GM23338 (cell line): ENCODE data around the gene DAD1. TPM values are rescaled to one million over a fixed set of nuclear protein-coding genes. Genes with fewer than 3 reads are reported as not detected.
A peak's percentile ranks its signal among the peaks of the same experiment; 100 is the strongest.
"Not testable (repeated sequence)": the region's sequence is repeated elsewhere in the genome, so short reads cannot be mapped to it uniquely, and the experiment has no call there.

Experiments used
- ATAC-seq: fragments of 200-7000 bp; cut with Tn5 transposase; 3 replicates; pipeline ENCODE4 v1.9.1; 2020
- DNase-seq: peaks from one replicate; pipeline ENCODE4 v3.0.0-alpha.2; 2015; ENCODE audit warnings: low spot score
- H2AFZ ChIP-seq: fragments of 200-600 bp; sonication (generic); 2 replicates; pipeline ENCODE4 v1.8.0; 2016; ENCODE audit warnings: antibody characterized with exemption, mild to moderate bottlenecking, moderate library complexity
- H3F3A ChIP-seq: fragments of 200-600 bp; sonication (generic); replicated peaks from 2 replicates; pipeline ENCODE4 v1.8.0; 2017; ENCODE audit warnings: antibody characterized with exemption, mixed run types, low read depth
- H3K27ac ChIP-seq: fragments of 200-600 bp; sonication (generic); 2 replicates; pipeline ENCODE4 v1.6.1; 2016; ENCODE audit warnings: low read depth
- H3K27me3 ChIP-seq: fragments of 200-600 bp; sonication (generic); 2 replicates; pipeline ENCODE4 v1.8.0; 2016; ENCODE audit warnings: mild to moderate bottlenecking, mixed run types, moderate library complexity; ENCODE audit not compliant: insufficient read depth
- H3K36me3 ChIP-seq: fragments of 200-600 bp; sonication (generic); 2 replicates; pipeline ENCODE4 v1.8.0; 2016; ENCODE audit warnings: mild to moderate bottlenecking; ENCODE audit not compliant: insufficient read depth
- H3K4me1 ChIP-seq: fragments of 200-600 bp; sonication (generic); 2 replicates; pipeline ENCODE4 v1.8.0; 2016; ENCODE audit warnings: mild to moderate bottlenecking, moderate library complexity; ENCODE audit not compliant: insufficient read depth
- H3K4me2 ChIP-seq: fragments of 200-600 bp; sonication (generic); 2 replicates; pipeline ENCODE4 v1.7.1; 2017; ENCODE audit warnings: mixed run types
- H3K4me3 ChIP-seq: fragments of 200-600 bp; sonication (generic); 2 replicates; pipeline ENCODE4 v1.6.1; 2016; ENCODE audit warnings: mixed run types
- H3K79me2 ChIP-seq: fragments of 200-600 bp; sonication (generic); replicated peaks from 2 replicates; pipeline ENCODE4 v1.8.0; 2017; ENCODE audit warnings: mild to moderate bottlenecking; ENCODE audit not compliant: insufficient read depth
- H3K9me2 ChIP-seq: fragments of 200-600 bp; sonication (generic); 2 replicates; pipeline ENCODE4 v1.8.0; 2017; ENCODE audit not compliant: insufficient read depth
- H4K20me1 ChIP-seq: fragments of 200-600 bp; sonication (generic); replicated peaks from 2 replicates; pipeline ENCODE4 v1.8.0; 2017; ENCODE audit warnings: mild to moderate bottlenecking; ENCODE audit not compliant: insufficient read depth
- H3K27ac Mint-ChIP-seq: 2 replicates; pipeline ENCODE4 v1.8.0; 2020; ENCODE audit warnings: inconsistent platforms, mild to moderate bottlenecking, moderate library complexity, mixed read lengths
- H3K27me3 Mint-ChIP-seq: 3 replicates; pipeline ENCODE4 v1.8.0; 2022; ENCODE audit warnings: low read depth, mild to moderate bottlenecking, moderate library complexity, mixed read lengths, inconsistent platforms; ENCODE audit not compliant: insufficient read depth, poor library complexity
- H3K36me3 Mint-ChIP-seq: 3 replicates; pipeline ENCODE4 v1.8.0; 2021; ENCODE audit warnings: low read depth, mild to moderate bottlenecking, inconsistent platforms, moderate library complexity, mixed read lengths
- H3K4me1 Mint-ChIP-seq: 3 replicates; pipeline ENCODE4 v1.8.0; 2020; ENCODE audit warnings: mild to moderate bottlenecking, inconsistent platforms, mixed read lengths
- H3K4me3 Mint-ChIP-seq: 3 replicates; pipeline ENCODE4 v1.8.0; 2021; ENCODE audit warnings: moderate library complexity, mild to moderate bottlenecking, inconsistent platforms, mixed read lengths
- H3K9me3 Mint-ChIP-seq: 3 replicates; pipeline ENCODE4 v1.8.0; 2020; ENCODE audit warnings: moderate library complexity, mild to moderate bottlenecking, inconsistent platforms, mixed read lengths
- CREB1 ChIP-seq: fragments of 250-450 bp; sonication (Bioruptor Pico); IDR thresholded peaks from 2 replicates; pipeline ENCODE4 v1.5.0; 2020; ENCODE audit warnings: low read depth, mild to moderate bottlenecking, moderate library complexity
- ETS1 ChIP-seq: IDR thresholded peaks from 2 replicates; pipeline ENCODE4 v1.6.1; 2016; ENCODE audit warnings: antibody characterized with exemption
- EZH2 ChIP-seq: fragments of 200-600 bp; sonication (generic); IDR thresholded peaks from one replicate; pipeline ENCODE4 v1.8.0; 2017; ENCODE audit warnings: antibody characterized with exemption, mild to moderate bottlenecking, low read depth; ENCODE audit not compliant: unreplicated experiment
- JUNB ChIP-seq: IDR thresholded peaks from one replicate; pipeline ENCODE4 v1.6.1; 2016; ENCODE audit warnings: antibody characterized with exemption; ENCODE audit not compliant: unreplicated experiment
- NANOG ChIP-seq: IDR thresholded peaks from 2 replicates; pipeline ENCODE4 v1.6.1; 2016; ENCODE audit warnings: antibody characterized with exemption, borderline replicate concordance
- POLR2AphosphoS5 ChIP-seq: IDR thresholded peaks from 2 replicates; pipeline ENCODE4 v1.6.1; 2016; ENCODE audit warnings: antibody characterized with exemption, low read depth
- STAT1 ChIP-seq: IDR thresholded peaks from one replicate; pipeline ENCODE4 v1.6.1; 2016; ENCODE audit warnings: antibody characterized with exemption; ENCODE audit not compliant: unreplicated experiment
- ZNF114 ChIP-seq: fragments of 250-450 bp; sonication (Bioruptor Pico); IDR thresholded peaks from 2 replicates; pipeline ENCODE4 v1.5.0; 2020; ENCODE audit warnings: mild to moderate bottlenecking, moderate library complexity
- ZNF331 ChIP-seq: fragments of 250-450 bp; sonication (Bioruptor Pico); IDR thresholded peaks from 2 replicates; pipeline ENCODE4 v1.5.0; 2020; ENCODE audit warnings: low read depth, mild to moderate bottlenecking, moderate library complexity
- polyA plus RNA-seq: library from polyadenylated mRNA; unstranded; fragments of >200 nt; fragmentation: Nextera tagmentation; extraction: Ambion mirVana; gene quantifications from 2 replicates; pipeline ENCODE4 v1.2.1, GENCODE V29; 2016
- total RNA-seq: library from RNA; depleted of rRNA; stranded (reverse); fragments of >200 nt; shearing (Covaris generic); gene quantifications from 2 replicates; pipeline ENCODE4 v1.2.3, GENCODE V29; 2014
- TF ChIP-seq, protein P1 (sequence below): IDR thresholded peaks from one replicate; pipeline ENCODE4 v1.6.1; 2018; ENCODE audit warnings: antibody characterized with exemption; ENCODE audit not compliant: unreplicated experiment

Gene DAD1
- total and polyA plus RNA-seq, 2 experiments from 2014 or later: 180 to 252 TPM

GRCh38 chr14:22622255-22622654 lies 33.2 kb upstream of the DAD1 start (continued):
- TF ChIP-seq, protein P1, sequence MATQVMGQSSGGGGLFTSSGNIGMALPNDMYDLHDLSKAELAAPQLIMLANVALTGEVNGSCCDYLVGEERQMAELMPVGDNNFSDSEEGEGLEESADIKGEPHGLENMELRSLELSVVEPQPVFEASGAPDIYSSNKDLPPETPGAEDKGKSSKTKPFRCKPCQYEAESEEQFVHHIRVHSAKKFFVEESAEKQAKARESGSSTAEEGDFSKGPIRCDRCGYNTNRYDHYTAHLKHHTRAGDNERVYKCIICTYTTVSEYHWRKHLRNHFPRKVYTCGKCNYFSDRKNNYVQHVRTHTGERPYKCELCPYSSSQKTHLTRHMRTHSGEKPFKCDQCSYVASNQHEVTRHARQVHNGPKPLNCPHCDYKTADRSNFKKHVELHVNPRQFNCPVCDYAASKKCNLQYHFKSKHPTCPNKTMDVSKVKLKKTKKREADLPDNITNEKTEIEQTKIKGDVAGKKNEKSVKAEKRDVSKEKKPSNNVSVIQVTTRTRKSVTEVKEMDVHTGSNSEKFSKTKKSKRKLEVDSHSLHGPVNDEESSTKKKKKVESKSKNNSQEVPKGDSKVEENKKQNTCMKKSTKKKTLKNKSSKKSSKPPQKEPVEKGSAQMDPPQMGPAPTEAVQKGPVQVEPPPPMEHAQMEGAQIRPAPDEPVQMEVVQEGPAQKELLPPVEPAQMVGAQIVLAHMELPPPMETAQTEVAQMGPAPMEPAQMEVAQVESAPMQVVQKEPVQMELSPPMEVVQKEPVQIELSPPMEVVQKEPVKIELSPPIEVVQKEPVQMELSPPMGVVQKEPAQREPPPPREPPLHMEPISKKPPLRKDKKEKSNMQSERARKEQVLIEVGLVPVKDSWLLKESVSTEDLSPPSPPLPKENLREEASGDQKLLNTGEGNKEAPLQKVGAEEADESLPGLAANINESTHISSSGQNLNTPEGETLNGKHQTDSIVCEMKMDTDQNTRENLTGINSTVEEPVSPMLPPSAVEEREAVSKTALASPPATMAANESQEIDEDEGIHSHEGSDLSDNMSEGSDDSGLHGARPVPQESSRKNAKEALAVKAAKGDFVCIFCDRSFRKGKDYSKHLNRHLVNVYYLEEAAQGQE: no peak

DNA sequence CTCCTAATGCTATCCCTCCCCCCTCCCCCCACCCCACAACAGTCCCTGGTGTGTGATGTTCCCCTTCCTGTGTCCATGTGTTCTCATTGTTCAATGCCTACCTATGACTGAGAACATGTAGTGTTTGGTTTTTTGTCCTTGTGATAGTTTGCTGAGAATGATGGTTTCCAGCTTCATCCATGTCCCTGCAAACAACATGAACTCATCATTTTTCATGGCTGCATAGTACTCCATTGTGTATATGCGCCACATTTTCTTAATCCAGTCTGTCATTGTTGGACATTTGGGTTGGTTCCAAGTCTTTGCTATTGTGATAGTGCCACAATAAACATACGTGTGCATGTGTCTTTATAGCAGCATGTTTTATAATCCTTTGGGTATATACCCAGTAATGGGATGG lies 26.7 kb upstream of the DAD1 start:
- not testable (repeated sequence) for H3K4me3 Mint-ChIP-seq, H3K27ac Mint-ChIP-seq, DNase-seq, ATAC-seq, H3K4me3 ChIP-seq, H3K79me2 ChIP-seq, H3K27me3 ChIP-seq, H4K20me1 ChIP-seq, H3K9me3 Mint-ChIP-seq, H3K4me2 ChIP-seq, H3K4me1 ChIP-seq, H3K36me3 ChIP-seq, H2AFZ ChIP-seq, H3K27ac ChIP-seq, H3F3A ChIP-seq, H3K27me3 Mint-ChIP-seq, H3K9me2 ChIP-seq
- Mint-ChIP-seq H3K36me3 (peaks cover 13% of the 10 kb centered on the region), H3K4me1 (peaks cover 13% of the 10 kb centered on the region)

DNA sequence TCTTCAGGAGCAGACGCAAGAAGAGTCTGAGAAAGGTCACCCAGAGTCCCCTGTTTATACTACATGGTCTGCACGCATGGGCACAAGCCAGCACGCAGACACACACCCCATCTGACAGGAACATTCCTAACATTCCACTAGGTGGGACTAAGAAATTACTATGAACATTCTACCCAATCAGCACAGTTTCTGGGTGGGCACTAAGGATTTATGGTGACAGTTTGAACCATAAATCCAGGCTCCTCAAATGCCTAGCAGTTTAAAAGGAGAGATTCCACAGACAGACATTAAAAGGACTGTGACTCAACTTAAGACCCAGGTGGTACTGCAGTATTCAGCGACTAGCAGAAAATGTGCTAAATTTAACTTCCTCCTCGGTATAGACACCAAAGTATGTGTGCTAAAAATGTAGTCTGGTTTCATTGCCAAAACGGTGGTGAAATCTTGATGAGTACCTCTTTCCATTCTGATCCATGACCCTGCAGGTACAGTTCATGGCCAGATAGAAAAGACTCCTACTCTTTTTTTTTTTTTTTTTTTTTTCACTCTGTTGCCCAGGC lies 25.3 kb upstream of the DAD1 start:
- peaks cover 11% of the 10 kb centered on the region for H3K36me3 ChIP-seq
- ATAC-seq (peak; percentile 80), DNase-seq (no peak)
- H3F3A ChIP-seq: no peaks in the 10 kb centered on the region; the same call in 1 of the 2 replicates
- Mint-ChIP-seq H3K9me3 (peaks cover 4% of the 10 kb centered on the region; the same call in 1 of the 3 replicates), H3K27ac (peak overlapping the region; percentile 77; the same call in 1 of the 2 replicates), H3K36me3 (peaks cover 28% of the 10 kb centered on the region), H3K4me1 (peaks cover 13% of the 10 kb centered on the region), H3K4me3 (no peak overlapping the region), H3K27me3 (peaks cover 5% of the 10 kb centered on the region)
- H3K4me3 ChIP-seq: no peak overlapping the region
- H3K4me1 ChIP-seq: peaks cover 6% of the 10 kb centered on the region
- no peak overlapping the region for H3K4me2 ChIP-seq
- no peaks in the 10 kb centered on the region for H3K9me2 ChIP-seq
- H3K27ac ChIP-seq: peak overlapping the region; percentile 33; the same call in 1 of the 2 replicates
- H3K79me2 ChIP-seq: no peaks in the 10 kb centered on the region
- H2AFZ ChIP-seq: no peak overlapping the region
- H3K27me3 ChIP-seq: no peaks in the 10 kb centered on the region
- no peaks in the 10 kb centered on the region for H4K20me1 ChIP-seq
- no peak for TF ChIP-seq NANOG
- no peak for TF ChIP-seq EZH2
- no peak for TF ChIP-seq POLR2AphosphoS5
- no peak for TF ChIP-seq ETS1
- TF ChIP-seq ZNF331 (CRISPR knock-in tag): no peak
- TF ChIP-seq JUNB: no peak
- TF ChIP-seq ZNF114: no peak
- TF ChIP-seq STAT1: no peak
- TF ChIP-seq CREB1 (CRISPR knock-in tag): no peak
- TF ChIP-seq, protein P1: no peak
